GM04504 (cell line): ENCODE results near the gene CDO1.

ENCODE experiments used
- DNase-seq: peaks from one replicate; pipeline ENCODE4 v3.0.0-alpha.2; 2012; ENCODE audit warnings: low read depth

The CDO1 gene

DNA sequence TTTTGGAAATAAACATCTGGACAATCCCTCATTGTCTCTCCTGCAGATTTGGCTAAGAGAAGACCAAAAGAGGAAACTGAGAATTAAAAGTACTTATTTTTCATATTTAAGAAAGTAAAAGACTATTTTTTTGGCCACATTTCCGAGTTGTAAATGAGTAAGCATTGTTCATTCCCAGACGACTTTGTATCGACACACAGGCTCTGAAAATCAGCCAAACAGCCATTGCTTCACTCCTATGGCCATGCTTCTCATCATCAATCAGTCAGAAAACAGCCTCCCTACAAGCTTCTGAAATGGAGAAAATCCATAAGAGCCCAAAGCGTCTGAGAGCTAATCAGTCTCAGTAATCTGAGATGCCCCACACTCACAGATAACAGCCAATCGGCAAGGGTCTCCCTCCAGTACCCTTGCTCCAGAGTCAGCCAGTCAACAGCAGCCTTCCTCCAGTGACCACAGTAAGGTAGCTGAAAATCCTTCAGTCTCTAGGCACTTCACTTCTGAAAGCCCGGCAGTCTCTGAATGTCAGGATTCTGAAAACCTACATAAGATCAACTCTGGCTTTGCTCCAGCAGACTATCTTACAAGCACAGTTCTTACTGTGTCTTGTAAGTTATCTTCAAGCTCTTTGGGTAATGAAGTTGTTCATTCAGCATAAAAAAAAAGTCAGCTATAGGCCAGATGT is 30.9 kb downstream of the CDO1 start:
- DNase-seq, result no peak

DNA sequence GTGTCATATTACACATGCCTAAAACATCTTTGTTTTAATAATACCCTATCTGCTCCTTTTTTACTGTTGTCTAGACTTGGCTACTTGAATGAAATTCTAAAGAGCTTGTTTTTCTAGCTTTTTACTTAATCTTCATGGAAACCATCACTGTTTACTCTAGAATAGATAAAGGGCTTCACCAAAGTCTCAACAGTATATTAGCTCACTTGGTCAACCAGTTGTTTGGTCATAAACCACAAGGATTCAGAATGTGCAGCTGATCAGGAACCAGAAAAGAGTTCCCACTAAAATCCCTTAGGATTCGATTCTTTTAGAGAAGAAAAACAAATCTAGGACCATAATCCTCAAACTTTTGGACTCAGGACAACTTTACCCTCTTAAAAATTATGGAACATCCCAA is 38.0 kb downstream of the CDO1 start:
- DNase-seq, result no peak

DNA sequence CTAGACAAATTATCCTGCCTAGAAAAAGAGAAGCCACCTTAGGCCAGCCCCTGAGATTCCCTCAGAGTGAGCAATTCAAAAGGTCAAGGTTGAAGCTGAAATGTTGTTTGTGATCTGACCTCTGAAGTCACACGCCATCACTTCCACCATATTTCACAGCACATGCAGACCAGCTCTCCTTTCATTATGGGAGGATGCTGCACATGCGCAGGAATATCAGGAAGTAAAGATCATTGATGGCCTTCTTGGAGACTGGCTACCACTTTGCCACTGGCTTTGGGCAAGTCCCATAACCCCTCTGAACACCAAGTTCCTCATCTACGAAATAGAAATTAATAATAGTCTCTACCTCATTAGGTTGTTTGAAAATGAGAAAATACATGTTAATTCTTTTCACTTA is 39.5 kb downstream of the CDO1 start:
- no peak for DNase-seq

DNA sequence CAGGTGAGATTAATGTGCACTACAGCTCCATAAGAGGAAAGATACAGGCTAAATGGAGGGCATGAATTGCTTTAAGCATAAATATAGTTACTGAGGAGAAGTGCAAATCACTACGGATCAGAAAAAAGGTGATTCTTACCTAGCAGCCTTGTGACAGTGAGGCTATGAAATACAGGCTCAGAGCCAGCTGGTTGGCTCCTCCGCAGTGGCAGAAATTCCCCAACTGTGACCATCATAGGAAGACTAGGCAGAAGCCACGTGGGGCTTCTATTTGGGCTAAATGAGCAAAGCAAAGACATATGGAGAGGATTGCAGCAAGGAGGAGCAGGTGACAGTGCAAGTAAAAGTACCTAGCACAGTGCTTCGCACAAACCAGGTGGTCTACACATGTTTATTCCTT is 40.5 kb downstream of the CDO1 start:
- DNase-seq, result no peak

DNA sequence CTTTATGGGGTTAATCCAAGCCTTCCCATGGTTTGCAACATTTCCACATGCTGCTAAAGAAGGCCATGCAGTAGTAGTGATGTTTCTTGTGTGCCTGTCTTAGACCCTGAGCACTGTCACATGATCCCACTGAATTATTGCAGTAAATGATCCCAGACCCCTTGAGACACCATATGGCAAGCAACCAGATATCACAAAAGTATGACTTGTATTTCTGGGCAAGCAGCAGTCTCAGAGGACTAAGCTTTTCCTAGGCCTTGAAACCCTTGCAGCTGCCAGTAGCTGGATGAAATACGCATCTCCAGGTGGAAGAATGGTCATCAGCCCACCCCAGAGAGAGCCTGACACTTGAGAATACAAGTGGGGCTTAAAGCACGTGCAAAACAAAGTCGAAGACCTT is 41.8 kb downstream of the CDO1 start:
- no peak for DNase-seq

DNA sequence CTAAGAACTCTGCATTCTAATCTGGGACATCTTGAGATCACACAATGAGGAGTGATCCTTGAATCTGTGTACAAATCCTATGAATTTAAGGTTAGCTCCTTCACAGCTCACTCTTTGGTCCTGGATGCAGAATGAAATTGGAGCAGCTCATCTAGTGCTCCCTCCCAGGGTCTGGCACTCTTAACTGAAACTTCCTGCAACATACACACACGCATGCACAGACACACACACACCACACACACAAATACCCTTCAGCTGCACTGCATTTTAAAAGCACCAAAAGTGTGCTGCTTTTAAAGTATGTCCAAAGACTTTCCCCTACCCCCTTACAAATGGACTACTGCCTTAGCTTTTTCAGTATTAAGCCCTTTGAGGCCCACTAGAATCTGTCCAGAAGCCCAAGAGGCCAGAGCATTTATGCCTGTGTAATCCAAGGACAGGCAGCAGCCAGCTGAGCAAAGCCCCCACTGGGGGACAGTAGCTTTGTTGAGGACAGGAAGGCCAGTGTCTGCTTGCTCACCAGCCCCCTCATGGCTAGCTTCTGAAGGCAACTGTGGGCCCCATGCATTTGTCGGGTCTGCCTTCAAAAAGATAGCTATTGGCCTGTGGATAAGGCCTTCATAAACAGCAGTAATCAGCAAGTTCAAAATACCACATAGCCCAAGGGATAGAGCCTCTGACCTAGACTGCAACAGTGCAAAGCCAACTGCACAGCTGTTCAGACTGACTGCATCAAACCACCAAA is 43.6 kb downstream of the CDO1 start:
- DNase-seq, result no peak

DNA sequence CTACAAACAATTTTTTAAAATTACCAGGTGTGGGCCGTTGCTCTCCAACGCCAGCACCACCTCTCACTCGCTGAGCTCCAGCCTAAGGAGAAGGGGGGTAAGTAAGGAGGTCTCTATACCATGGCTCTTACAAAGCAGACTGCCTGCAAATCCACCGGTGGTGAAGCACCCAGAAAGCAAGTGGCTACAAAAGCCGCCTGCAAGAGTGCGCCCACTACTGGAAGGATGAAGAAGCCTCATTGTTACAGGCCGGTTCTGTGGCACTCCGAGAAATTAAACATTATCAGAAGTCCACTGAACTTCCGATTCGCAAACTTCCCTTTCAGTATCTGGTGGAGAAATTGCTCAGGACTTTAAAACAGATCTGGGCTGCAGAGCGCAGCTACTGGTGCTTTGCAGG is 46.0 kb downstream of the CDO1 start:
- no peak for DNase-seq

DNA sequence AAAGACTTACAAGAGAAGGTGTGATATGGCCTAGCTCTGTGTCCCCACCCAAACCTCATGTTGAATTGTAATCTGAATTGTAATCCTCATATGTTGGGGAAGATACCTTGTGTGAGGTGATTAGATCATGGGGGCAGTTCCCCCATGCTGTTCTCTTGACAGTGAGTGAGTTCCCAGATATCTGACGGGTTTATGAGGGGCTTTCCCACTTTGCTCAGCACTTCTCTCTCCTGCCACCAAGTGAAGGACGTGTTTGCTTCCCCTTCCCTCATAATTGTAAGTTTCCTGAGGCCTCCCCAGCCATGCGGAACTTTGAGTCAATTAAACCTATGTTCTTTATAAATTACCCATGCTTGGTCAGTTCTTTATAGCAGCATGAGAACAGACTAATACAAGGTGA is 49.0 kb downstream of the CDO1 start:
- no peak for DNase-seq

DNA sequence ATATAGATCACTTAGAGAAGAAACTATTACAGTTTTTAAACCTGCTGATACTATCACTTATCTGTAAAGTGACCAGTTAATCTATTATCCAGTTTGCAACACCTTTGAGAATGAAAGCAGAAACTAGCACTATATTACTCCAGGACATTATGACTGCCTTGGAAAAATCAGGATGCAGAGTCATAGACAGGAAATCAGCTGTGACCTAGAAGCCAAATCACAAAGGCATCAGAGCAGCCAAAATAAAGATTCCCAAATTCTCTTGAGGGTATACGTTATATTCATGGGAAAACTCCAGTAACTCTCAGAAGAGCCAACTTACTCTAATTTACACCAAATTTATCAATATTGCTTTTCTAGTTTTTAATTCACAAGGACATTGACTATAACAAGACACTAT is 49.9 kb downstream of the CDO1 start:
- DNase-seq, result no peak

DNA sequence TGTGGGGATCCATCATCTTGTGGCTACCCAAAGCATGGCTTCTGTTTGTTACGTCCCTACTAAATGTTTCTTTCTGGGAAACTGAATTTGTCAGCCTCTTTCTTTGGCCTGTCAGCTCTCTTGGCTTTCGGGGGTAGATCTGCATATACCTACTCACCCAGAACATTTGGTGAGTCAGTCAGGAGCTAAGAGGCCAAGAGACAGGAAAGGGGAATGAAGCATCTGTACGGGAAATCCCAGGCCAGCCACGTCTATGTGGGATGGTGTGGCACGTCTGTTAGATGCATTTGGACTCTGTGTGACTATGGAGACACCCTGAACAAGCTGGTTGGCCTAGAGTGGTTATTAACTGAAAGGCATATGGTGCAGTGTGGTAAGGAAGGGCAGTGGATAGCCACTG is 58.1 kb downstream of the CDO1 start:
- DNase-seq, result no peak

DNA sequence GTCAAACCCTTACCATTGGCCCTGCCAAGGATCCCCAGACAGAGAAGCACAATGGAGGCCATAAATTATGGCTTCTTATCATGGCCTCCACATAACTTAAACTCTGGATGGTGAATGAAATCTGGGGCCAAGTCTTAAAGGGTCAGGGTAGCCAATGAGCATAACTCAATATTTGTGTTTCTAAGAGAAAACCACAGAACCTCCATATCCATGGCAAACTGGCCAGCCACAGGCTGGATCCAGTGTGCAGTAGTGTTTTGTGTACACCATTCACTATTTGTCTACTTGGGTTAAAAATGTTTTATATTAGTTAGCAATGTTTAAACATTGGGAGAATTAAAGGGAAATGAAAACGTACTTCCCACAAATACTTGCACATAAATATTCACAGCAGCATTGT is 60.8 kb downstream of the CDO1 start:
- no peak for DNase-seq
